AG04449 (cell line): ENCODE results near the gene SIVA1.

ENCODE experiments used
- CTCF ChIA-PET: fragments of 350-600 bp; formaldehyde crosslinking; extraction: SDS; loops from one replicate; lab custom pipeline; 2021; ENCODE audit warnings: antibody characterized with exemption; lab: Yijun Ruan, JAX
- POLR2A ChIA-PET: fragments of 400-600, 350-600 bp; formaldehyde crosslinking; extraction: SDS; loops from one replicate; lab custom pipeline; 2020; ENCODE audit warnings: antibody characterized with exemption, inconsistent platforms; lab: Yijun Ruan, JAX
- DNase-seq: peaks from one replicate; pipeline ENCODE4 v3.0.0-alpha.2; 2010; ENCODE audit warnings: low read depth, low spot score
- H3K4me3 ChIP-seq: 2 replicates; pipeline ENCODE4 v1.5.1; 2011; ENCODE audit warnings: low read depth, mild to moderate bottlenecking, control low read depth, low read length
- TF ChIP-seq, protein P1 (sequence below): IDR thresholded peaks from one replicate; pipeline ENCODE4 v1.5.1; 2011; ENCODE audit warnings: mild to moderate bottlenecking, moderate library complexity, low read length, control low read depth, inconsistent platforms; ENCODE audit not compliant: insufficient read depth; ENCODE audit errors: missing control alignments

The SIVA1 gene

DNA sequence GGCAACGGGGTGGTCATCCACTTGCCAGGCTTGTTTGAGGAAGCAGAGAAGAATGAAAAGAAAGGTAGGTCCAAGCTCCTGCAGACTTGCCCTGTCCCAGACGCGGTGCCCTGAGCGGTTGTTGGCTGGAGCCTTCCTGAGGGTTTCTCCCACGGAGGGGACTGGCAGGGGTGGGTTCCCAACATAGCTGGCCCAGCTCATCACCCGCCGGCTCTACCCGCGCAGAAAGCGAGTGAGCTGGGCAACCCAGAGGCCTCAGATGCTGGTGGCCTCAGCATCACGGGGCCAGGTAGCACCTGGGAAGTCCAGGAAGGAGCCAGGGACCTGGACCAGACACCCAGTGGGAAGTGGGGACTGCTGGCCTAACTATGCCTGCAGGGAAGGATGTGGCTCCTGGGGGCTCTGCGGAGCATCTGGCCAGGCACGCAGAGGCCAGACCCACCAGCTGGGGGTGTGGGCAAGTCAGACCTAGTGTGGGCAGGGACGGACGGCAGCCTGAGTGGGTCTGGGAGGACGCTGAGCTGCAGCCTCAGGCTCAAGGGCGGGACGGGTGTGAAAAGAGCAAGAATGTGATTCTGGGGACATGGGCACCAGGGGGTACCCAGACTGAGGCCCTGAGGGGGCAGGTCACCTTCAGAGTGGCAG is 14.4 kb upstream of the SIVA1 start:
- TF ChIP-seq, protein P1, sequence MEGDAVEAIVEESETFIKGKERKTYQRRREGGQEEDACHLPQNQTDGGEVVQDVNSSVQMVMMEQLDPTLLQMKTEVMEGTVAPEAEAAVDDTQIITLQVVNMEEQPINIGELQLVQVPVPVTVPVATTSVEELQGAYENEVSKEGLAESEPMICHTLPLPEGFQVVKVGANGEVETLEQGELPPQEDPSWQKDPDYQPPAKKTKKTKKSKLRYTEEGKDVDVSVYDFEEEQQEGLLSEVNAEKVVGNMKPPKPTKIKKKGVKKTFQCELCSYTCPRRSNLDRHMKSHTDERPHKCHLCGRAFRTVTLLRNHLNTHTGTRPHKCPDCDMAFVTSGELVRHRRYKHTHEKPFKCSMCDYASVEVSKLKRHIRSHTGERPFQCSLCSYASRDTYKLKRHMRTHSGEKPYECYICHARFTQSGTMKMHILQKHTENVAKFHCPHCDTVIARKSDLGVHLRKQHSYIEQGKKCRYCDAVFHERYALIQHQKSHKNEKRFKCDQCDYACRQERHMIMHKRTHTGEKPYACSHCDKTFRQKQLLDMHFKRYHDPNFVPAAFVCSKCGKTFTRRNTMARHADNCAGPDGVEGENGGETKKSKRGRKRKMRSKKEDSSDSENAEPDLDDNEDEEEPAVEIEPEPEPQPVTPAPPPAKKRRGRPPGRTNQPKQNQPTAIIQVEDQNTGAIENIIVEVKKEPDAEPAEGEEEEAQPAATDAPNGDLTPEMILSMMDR = no peak
- DNase-seq = no peak
- ChIA-PET CTCF (interaction anchor here (1.1 kb wide), 1 partner anchor 30 kb away, joined by 4 read pairs; no protein-coding TSS in a partner anchor), POLR2A (no interaction called here)
- H3K4me3 ChIP-seq = no peak overlapping the region

DNA sequence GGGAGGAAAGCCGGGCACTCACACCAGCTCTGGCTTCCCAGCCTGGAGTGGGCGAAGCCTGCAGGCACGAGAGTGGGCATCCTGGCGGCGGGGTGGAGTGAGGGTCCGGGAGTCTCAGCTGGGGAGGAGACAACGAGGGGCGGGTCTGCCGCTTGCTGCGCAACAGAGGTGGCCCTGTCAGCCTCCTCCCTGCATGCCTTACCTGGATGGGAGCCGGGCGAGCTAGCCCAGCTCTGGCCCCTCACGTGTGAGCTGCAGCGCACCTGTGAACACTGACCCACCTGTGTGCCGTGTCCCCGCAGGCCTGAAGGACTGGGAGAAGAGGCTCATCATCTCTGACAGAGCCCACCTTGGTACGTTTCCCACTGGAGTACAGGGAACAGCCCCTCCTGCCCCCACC is 13.9 kb upstream of the SIVA1 start:
- DNase-seq = no peak
- TF ChIP-seq, protein P1 = no peak
- CTCF ChIA-PET = no interaction called here
- POLR2A ChIA-PET = no interaction called here
- H3K4me3 ChIP-seq = no peak overlapping the region

DNA sequence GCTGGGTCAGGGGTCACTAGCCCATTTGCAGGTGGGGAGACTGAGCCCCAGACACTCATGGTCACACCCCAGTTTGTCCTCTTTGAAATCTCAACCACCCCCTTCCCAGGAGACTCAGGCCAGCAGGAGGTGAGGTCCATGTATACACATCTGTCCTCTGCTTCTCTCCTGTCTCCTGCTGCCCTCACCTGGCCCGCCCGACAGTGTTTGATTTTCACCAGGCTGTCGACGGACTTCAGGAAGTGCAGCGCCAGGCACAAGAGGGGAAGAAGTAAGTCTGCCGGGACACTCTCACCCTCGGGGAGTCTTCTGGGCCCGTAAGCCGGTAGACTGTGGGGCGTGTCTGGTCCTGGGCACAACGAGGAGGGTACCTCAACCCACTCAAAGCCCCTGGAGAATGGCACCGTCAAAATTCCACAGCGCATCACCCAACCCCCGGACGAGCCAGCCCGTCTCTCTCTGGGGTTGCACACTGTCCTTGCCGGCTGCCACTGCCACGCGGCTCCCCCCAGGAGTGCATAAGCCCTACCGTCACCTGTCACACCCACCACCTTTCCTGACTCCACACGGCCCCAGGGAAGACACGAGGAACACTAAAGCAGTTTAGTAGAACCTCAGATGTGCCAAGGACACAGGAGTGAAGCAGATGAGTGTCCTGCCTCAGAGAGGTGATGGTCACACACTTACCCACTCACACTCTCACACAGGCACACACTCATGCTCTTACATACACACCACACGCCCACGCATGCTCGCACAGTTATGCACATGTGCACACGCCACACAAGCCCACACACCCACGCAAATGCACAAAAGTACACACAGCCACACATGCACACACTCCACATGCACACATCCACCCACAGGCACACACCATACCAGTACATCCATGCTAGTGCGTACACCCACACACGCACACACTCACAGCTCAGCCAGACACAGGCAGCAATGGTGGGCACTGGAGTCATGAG is 13.1 kb upstream of the SIVA1 start:
- ChIA-PET CTCF (interaction anchor here (0.5 kb wide), 1 partner anchor 61 kb away, joined by 3 read pairs; no protein-coding TSS in a partner anchor), POLR2A (no interaction called here)
- no peak overlapping the region for H3K4me3 ChIP-seq
- no peak for DNase-seq
- TF ChIP-seq, protein P1 = no peak

DNA sequence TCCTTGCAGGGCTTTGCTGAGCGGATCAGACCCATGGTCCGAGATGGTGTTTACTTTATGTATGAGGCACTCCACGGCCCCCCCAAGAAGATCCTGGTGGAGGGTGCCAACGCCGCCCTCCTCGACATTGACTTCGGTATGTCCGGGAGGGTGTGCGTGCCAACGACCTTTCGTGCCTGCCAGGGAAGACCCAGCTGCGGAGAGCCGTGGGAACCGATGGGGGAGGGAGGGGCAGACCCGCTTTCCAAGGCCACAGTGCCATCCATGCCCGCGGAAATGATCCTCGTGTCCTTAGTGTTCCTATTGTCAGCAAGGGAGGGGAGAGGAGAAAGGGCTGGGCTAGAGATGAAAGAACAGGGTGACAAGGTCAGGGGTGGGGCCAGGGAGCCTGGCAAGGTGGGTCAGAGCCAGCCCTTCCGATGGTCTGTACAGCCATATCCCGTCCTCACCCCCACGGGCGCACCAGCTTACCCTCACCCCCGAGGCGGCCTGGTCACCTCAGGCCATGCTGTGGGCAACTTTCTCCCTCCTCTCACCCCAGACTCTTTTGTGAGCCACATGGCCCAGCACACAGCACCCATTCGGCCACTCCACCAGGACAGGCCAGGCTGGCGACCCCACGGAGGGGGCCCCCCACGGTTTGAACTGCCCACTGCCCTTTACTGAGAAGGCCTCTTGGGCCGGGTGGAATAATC is 11.7 kb upstream of the SIVA1 start:
- TF ChIP-seq, protein P1 = no peak
- no peak for DNase-seq
- ChIA-PET CTCF (no interaction called here), POLR2A (no interaction called here)
- H3K4me3 ChIP-seq = no peak overlapping the region

DNA sequence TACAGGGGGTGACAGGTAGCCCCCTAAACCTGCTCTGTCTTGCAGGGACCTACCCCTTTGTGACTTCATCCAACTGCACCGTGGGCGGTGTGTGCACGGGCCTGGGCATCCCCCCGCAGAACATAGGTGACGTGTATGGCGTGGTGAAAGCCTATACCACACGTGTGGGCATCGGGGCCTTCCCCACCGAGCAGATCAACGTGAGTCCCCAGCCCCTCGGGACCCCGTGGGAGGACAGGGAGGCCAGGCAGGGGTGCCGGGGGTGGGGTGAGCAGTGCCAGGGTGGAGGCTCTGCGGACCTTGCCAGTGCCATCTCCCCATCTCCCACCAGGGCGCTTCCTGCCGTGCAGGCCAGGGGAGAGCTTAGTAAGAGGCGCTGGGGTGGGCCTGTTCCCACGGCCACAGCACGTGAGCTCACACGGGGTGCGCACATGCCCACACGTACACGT is 11.1 kb upstream of the SIVA1 start:
- H3K4me3 ChIP-seq = no peak overlapping the region
- DNase-seq = no peak
- TF ChIP-seq, protein P1 = no peak
- POLR2A ChIA-PET = no interaction called here
- CTCF ChIA-PET = interaction anchor here (1.2 to 1.4 kb wide), 2 partner anchors 27 to 28 kb away, joined by 3 to 5 read pairs; no protein-coding TSS in a partner anchor
